Natural killer cell (primary cell): ENCODE data around the gene CNPY1. TPM values are rescaled to one million over a fixed set of nuclear protein-coding genes. Genes with fewer than 3 reads are reported as not detected.

ENCODE experiments used
- ATAC-seq, 3 donors: fragments of 150-1000 bp in 2 of 3; fragments of 200-7000 bp in 1 of 3; cut with Tn5 transposase; 1 replicate in 1 of 3; 2 replicates in 2 of 3; pipeline ENCODE4 v1.10.0; 2021; ENCODE audit warnings: mild to moderate bottlenecking in 2 of 3, moderate library complexity in 2 of 3
- DNase-seq, 2 donors: peaks; one replicate each; pipeline versions ENCODE4 v3.0.0 to v3.0.0-alpha.2; 2013 to 2021; ENCODE audit warnings: mixed read lengths in 1 of 2
- H3K27ac ChIP-seq: one replicate; pipeline ENCODE4 v1.5.1; 2013; ENCODE audit warnings: mild to moderate bottlenecking, low read length
- H3K27me3 ChIP-seq: one replicate; pipeline ENCODE4 v1.6.1; 2013; ENCODE audit warnings: low read length; ENCODE audit not compliant: control insufficient read depth, insufficient read depth
- H3K36me3 ChIP-seq: one replicate; pipeline ENCODE4 v1.6.1; 2013; ENCODE audit warnings: low read length; ENCODE audit not compliant: control insufficient read depth, insufficient read depth
- H3K4me1 ChIP-seq: one replicate; pipeline ENCODE4 v1.6.1; 2013; ENCODE audit warnings: low read length; ENCODE audit not compliant: control insufficient read depth, insufficient read depth
- H3K4me3 ChIP-seq: one replicate; pipeline ENCODE4 v1.5.1; 2013; ENCODE audit warnings: low read length
- H3K9me3 ChIP-seq: one replicate; pipeline ENCODE4 v1.6.1; 2013; ENCODE audit warnings: low read length; ENCODE audit not compliant: control insufficient read depth, insufficient read depth
- H3K27ac Mint-ChIP-seq, 2 donors: one replicate each; pipeline ENCODE4 v1.8.0; 2022; ENCODE audit warnings: mild to moderate bottlenecking in 2 of 2, mixed read lengths in 2 of 2, moderate library complexity in 1 of 2
- H3K27me3 Mint-ChIP-seq, 2 donors: one replicate each; pipeline ENCODE4 v1.8.0; 2022; ENCODE audit warnings: low read depth in 2 of 2, mixed read lengths in 2 of 2
- H3K36me3 Mint-ChIP-seq: one replicate; pipeline ENCODE4 v1.8.0; 2022; ENCODE audit warnings: mixed read lengths
- H3K4me1 Mint-ChIP-seq, 2 donors: one replicate each; pipeline ENCODE4 v1.8.0; 2022; ENCODE audit warnings: mixed read lengths in 2 of 2
- H3K4me3 Mint-ChIP-seq: one replicate; pipeline ENCODE4 v1.8.0; 2022; ENCODE audit warnings: mild to moderate bottlenecking, moderate library complexity, mixed read lengths
- H3K9me3 Mint-ChIP-seq, 2 donors: one replicate each; pipeline ENCODE4 v1.8.0; 2022; ENCODE audit warnings: mixed read lengths in 2 of 2
- WGBS: methylation state at CpG from one replicate; pipeline ENCODE4 v1.1.7; 2013; ENCODE audit warnings: missing lambda C conversion rate; ENCODE audit not compliant: insufficient coverage; 5-methylcytosine and 5-hydroxymethylcytosine counted together
- intact Hi-C: fragments of 100-400 bp; cut with micrococcal nuclease; formaldehyde crosslinking; loops from one replicate; pipeline ENCODE4 v1.14.2; 2022
- total RNA-seq, 4 donors: library from RNA; stranded (reverse); fragments of 120-200 nt in 1 of 4; gene quantifications; one replicate each; pipeline versions ENCODE4 v1.2.3 to v1.2.4, GENCODE V29; 2013 to 2022
- TF ChIP-seq, protein P1 (sequence below): fragments of 200-600 bp; IDR thresholded peaks from one replicate; pipeline ENCODE4 v1.8.0; 2022; ENCODE audit warnings: antibody characterized with exemption

Gene CNPY1
- total RNA-seq, 3 donors from 2014 or later (not counting 1 experiment from before 2014, with no cell fraction given): not detected

DNA sequence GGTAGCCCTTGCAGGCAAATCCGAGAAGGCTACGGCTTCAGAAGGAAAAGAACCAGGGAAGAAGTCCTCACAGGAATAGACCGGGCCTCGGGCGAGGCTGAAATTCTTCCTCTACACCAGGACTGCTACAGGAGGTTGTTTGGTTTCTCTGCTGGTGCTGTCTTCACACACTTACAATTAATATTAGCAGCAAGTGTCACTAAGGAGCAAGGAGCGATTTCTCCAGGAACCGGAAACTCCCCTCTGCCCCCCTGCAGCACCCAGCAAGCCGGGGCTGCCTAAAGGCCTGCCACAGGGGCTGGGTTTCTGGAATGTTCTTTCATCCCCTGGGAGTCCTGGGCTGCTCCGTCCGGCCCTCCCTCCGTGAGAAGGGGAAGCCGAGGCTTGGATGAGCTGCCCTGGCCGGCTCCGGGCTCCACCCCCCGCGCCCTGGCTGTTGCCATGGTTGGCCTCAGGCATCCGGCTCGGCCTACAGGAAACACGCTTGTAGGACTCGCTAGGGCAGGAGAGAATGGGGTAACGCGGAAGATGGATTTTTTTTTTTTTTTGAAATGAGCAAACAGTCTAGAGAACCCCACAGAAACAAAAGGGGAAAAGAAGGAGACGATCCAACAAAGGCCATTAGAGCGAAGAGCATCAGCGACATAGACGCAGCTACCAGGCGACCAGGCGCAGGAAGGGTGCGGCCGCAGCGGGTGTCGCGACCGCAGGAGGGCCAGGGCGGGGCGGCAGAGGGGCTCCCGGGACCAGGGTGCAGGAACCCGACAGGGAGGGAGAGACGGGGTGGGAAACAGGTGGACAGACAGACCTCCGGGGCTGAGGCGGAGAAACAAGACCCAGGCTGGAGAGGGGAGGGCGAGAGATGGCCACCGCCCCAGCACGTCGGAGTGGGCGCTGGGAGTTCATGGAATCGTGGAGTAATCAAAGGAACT is 55.4 kb downstream of the CNPY1 start:
- H3K4me3 Mint-ChIP-seq: peak overlapping the region; percentile 89
- H3K36me3 Mint-ChIP-seq: no peaks in the 10 kb centered on the region
- ATAC-seq: peak; percentile 74 to 90 (median 86)
- 23% methylated on average over 47 of the region's 47 CpGs for whole genome bisulfite sequencing
- peaks cover 19 to 20% of the 10 kb centered on the region in 2 donors for H3K4me1 Mint-ChIP-seq
- peak overlapping the region; percentile 41 for H3K4me3 ChIP-seq
- H3K27ac Mint-ChIP-seq: peak overlapping the region; percentile 68 to 78
- peaks cover 0 to 4% of the 10 kb centered on the region in 2 donors for H3K27me3 Mint-ChIP-seq
- intact Hi-C loops: no loop called here
- no peaks in the 10 kb centered on the region for H3K36me3 ChIP-seq
- peaks cover 20% of the 10 kb centered on the region for H3K4me1 ChIP-seq
- H3K9me3 Mint-ChIP-seq: no peaks in the 10 kb centered on the region
- peak; percentile 35 to 48 for DNase-seq
- H3K9me3 ChIP-seq: no peaks in the 10 kb centered on the region
- TF ChIP-seq, protein P1, sequence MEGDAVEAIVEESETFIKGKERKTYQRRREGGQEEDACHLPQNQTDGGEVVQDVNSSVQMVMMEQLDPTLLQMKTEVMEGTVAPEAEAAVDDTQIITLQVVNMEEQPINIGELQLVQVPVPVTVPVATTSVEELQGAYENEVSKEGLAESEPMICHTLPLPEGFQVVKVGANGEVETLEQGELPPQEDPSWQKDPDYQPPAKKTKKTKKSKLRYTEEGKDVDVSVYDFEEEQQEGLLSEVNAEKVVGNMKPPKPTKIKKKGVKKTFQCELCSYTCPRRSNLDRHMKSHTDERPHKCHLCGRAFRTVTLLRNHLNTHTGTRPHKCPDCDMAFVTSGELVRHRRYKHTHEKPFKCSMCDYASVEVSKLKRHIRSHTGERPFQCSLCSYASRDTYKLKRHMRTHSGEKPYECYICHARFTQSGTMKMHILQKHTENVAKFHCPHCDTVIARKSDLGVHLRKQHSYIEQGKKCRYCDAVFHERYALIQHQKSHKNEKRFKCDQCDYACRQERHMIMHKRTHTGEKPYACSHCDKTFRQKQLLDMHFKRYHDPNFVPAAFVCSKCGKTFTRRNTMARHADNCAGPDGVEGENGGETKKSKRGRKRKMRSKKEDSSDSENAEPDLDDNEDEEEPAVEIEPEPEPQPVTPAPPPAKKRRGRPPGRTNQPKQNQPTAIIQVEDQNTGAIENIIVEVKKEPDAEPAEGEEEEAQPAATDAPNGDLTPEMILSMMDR: no peak
- H3K27me3 ChIP-seq: no peaks in the 10 kb centered on the region
- H3K27ac ChIP-seq: peak overlapping the region; percentile 30

DNA sequence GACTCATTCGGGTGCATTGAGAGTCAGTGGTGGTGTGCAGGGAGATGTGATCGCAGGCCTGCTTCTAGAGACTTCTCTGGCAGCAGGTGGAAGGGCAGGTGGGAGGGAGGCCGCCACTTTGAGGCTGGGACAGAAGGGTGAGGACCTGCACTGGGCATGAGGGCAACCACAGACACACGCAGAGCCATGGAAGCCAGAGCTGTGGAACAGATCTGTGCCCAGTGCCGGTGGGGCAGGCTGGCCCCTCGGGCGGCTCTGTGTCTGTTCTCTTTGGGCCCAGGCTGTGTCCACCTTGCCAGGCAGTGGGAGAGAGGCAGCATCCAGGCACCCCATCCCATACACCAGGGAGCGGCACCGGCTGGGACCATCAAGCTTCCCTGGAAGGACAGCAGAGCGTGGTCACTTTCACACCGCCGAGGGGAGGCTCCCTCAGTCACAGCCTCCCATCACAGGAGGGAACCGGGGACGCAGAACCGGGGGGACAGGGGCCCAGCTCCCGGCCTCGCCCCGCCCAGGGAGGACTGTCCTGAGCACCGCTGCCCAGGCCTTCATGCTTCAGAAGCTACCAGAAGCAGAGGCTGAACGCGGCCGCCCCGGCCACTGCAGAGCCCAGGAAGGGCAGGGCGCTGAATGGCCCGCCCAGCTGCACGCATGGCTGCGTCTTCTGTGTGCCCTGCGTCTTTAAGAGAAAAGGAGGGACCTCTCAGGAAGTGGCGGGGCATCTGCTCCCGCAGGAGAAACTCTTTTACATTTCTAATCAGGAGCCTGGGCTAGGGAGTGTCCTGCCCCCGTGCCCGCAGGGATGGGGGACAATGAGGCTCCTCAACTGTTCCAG is 56.3 kb downstream of the CNPY1 start:
- Histone ChIP-seq H3K27ac (peak overlapping the region; percentile 30), H3K36me3 (no peaks in the 10 kb centered on the region), H3K4me3 (peak overlapping the region; percentile 41), H3K9me3 (no peaks in the 10 kb centered on the region), H3K27me3 (no peaks in the 10 kb centered on the region), H3K4me1 (peaks cover 20% of the 10 kb centered on the region)
- peak; percentile 37 to 41 (median 38) for ATAC-seq
- TF ChIP-seq, protein P1: no peak
- H3K4me3 Mint-ChIP-seq: peak overlapping the region; percentile 89
- peaks cover 2 to 4% of the 10 kb centered on the region in 2 donors for H3K27me3 Mint-ChIP-seq
- WGBS: 59% methylated on average over 32 of the region's 32 CpGs
- no peaks in the 10 kb centered on the region for H3K9me3 Mint-ChIP-seq
- H3K27ac Mint-ChIP-seq: peak overlapping the region; percentile 68 to 78
- peaks cover 19 to 20% of the 10 kb centered on the region in 2 donors for H3K4me1 Mint-ChIP-seq
- no peak for DNase-seq
- intact Hi-C loops: no loop called here
- H3K36me3 Mint-ChIP-seq: no peaks in the 10 kb centered on the region

DNA sequence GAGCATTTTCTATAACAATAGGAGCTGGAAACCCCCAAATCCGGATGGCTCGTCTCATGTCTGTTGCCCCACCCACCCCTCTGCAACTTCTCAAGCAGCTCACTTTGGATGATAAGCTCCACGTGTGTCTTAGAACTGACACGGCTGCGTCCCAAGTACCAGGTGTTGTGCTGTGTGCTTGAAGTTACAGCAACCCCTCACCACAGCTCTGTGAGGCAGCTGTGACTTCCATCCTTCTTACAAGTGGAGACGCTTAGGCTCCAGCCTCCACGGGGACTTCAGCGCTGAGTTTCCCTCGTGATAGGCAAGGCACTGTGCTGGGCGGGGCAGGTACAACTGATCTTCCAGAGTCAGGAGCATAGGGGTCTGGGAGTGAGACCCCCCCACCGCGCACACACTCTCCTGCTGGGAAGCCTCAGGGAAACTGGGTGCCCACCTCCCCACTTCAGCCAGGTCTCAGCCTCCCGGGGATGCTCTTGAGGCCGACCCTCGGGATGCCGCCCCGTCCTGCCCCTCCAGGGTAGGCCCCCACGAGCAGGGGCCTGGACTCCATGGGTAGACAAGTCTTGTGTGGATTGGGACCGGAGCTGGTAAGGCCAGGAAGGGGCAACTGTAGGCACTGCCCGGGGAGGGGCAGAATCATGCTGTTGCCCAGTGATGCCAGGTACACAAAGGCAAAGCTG is 57.1 kb downstream of the CNPY1 start:
- Mint-ChIP-seq H3K27me3 (peaks cover 7 to 10% of the 10 kb centered on the region in 2 donors), H3K4me1 (peaks cover 19 to 20% of the 10 kb centered on the region in 2 donors), H3K36me3 (no peaks in the 10 kb centered on the region), H3K9me3 (no peaks in the 10 kb centered on the region), H3K4me3 (peak overlapping the region; percentile 59), H3K27ac (no peak overlapping the region)
- no peak overlapping the region for H3K4me3 ChIP-seq
- H3K36me3 ChIP-seq: no peaks in the 10 kb centered on the region
- DNase-seq: no peak
- 82% methylated on average over 20 of the region's 20 CpGs for WGBS
- TF ChIP-seq, protein P1: no peak
- intact Hi-C loops: no loop called here
- peaks cover 20% of the 10 kb centered on the region for H3K4me1 ChIP-seq
- H3K27me3 ChIP-seq: no peaks in the 10 kb centered on the region
- no peak for ATAC-seq
- no peaks in the 10 kb centered on the region for H3K9me3 ChIP-seq
- no peak overlapping the region for H3K27ac ChIP-seq
